OCI-LY1 (cell line): ENCODE data around the gene ATP13A5.

ENCODE experiments used
- H2AFZ ChIP-seq: fragments of 200-600 bp; sonication (generic), shearing (Covaris generic); 2 replicates; pipeline ENCODE4 v1.6.0; 2014; ENCODE audit warnings: antibody characterized with exemption, mild to moderate bottlenecking, low read length
- H3F3A ChIP-seq: fragments of 200-600 bp; sonication (generic), shearing (Covaris generic); 2 replicates; pipeline ENCODE4 v1.6.0; 2014; ENCODE audit warnings: mild to moderate bottlenecking, antibody characterized with exemption, low read length, moderate library complexity; ENCODE audit not compliant: insufficient read depth
- H3K27ac ChIP-seq: fragments of 200-600 bp; sonication (generic); 2 replicates; pipeline ENCODE4 v1.5.1; 2014; ENCODE audit warnings: low read length, mixed run types, mild to moderate bottlenecking, low read depth; ENCODE audit not compliant: poor library complexity, severe bottlenecking
- H3K27me3 ChIP-seq: fragments of 200-600 bp; sonication (generic); 2 replicates; pipeline ENCODE4 v1.6.0; 2014; ENCODE audit warnings: antibody characterized with exemption, mild to moderate bottlenecking, low read length, moderate library complexity; ENCODE audit not compliant: insufficient read depth
- H3K36me3 ChIP-seq: fragments of 200-600 bp; sonication (generic); 2 replicates; pipeline ENCODE4 v1.6.1; 2014; ENCODE audit warnings: mild to moderate bottlenecking, antibody characterized with exemption, low read length, moderate library complexity, mixed read lengths; ENCODE audit not compliant: insufficient read depth
- H3K4me1 ChIP-seq: fragments of 200-600 bp; sonication (generic); 2 replicates; pipeline ENCODE4 v1.5.1; 2014; ENCODE audit warnings: mild to moderate bottlenecking, low read length, moderate library complexity; ENCODE audit not compliant: insufficient read depth, severe bottlenecking
- H3K4me2 ChIP-seq: fragments of 200-600 bp; sonication (generic), shearing (Covaris generic); 2 replicates; pipeline ENCODE4 v1.6.1; 2014; ENCODE audit warnings: low read length
- H3K4me3 ChIP-seq: fragments of 200-600 bp; sonication (generic); 2 replicates; pipeline ENCODE4 v1.5.1; 2014; ENCODE audit warnings: low read length, low read depth, mild to moderate bottlenecking, mixed read lengths; ENCODE audit not compliant: poor library complexity, severe bottlenecking
- H3K79me2 ChIP-seq: fragments of 200-600 bp; shearing (Covaris generic); 2 replicates; pipeline ENCODE4 v1.6.1; 2016; ENCODE audit warnings: mixed run types, low read length, mixed read lengths; ENCODE audit not compliant: insufficient read depth
- H3K9ac ChIP-seq: fragments of 200-600 bp; sonication (generic), shearing (Covaris generic); 2 replicates; pipeline ENCODE4 v1.6.1; 2014; ENCODE audit warnings: mild to moderate bottlenecking, low read length, mixed read lengths
- H3K9me2 ChIP-seq: fragments of 200-600 bp; sonication (generic), shearing (Covaris generic); 2 replicates; pipeline ENCODE4 v1.6.1; 2014; ENCODE audit warnings: low read depth, mild to moderate bottlenecking, low read length, mixed read lengths
- H3K9me3 ChIP-seq: fragments of 200-600 bp; shearing (Covaris generic); 2 replicates; pipeline ENCODE4 v1.6.1; 2014; ENCODE audit warnings: low read length, mixed read lengths
- H4K20me1 ChIP-seq: fragments of 200-600 bp; sonication (generic), shearing (Covaris generic); 2 replicates; pipeline ENCODE4 v1.6.0; 2016; ENCODE audit warnings: mild to moderate bottlenecking, low read length; ENCODE audit not compliant: insufficient read depth
- CTCF ChIP-seq: fragments of 200-600 bp; sonication (generic), shearing (Covaris generic); IDR thresholded peaks from 2 replicates; pipeline ENCODE4 v1.5.1; 2017; ENCODE audit warnings: mild to moderate bottlenecking, antibody characterized with exemption, low read length, moderate library complexity, mixed read lengths
- EZH2 ChIP-seq: fragments of 200-600 bp; sonication (generic), shearing (Covaris generic); IDR thresholded peaks from 2 replicates; pipeline ENCODE4 v1.8.0; 2017; ENCODE audit warnings: borderline replicate concordance, mixed run types, mild to moderate bottlenecking, antibody characterized with exemption, low read length, moderate library complexity, mixed read lengths

ATP13A5 gene

GRCh38 chr3:193313061-193313958 is 65.2 kb downstream of the ATP13A5 start:
- Histone ChIP-seq H3K9ac (no peak overlapping the region), H3K36me3 (no peaks in the 10 kb centered on the region), H3F3A (no peaks in the 10 kb centered on the region), H3K27ac (no peak overlapping the region), H3K27me3 (no peaks in the 10 kb centered on the region), H3K79me2 (no peaks in the 10 kb centered on the region), H3K9me3 (no peaks in the 10 kb centered on the region), H2AFZ (no peak overlapping the region), H3K4me1 (no peaks in the 10 kb centered on the region), H4K20me1 (no peaks in the 10 kb centered on the region), H3K9me2 (no peaks in the 10 kb centered on the region), H3K4me3 (no peak overlapping the region), H3K4me2 (no peak overlapping the region)
- TF ChIP-seq CTCF (no peak), EZH2 (no peak)

DNA sequence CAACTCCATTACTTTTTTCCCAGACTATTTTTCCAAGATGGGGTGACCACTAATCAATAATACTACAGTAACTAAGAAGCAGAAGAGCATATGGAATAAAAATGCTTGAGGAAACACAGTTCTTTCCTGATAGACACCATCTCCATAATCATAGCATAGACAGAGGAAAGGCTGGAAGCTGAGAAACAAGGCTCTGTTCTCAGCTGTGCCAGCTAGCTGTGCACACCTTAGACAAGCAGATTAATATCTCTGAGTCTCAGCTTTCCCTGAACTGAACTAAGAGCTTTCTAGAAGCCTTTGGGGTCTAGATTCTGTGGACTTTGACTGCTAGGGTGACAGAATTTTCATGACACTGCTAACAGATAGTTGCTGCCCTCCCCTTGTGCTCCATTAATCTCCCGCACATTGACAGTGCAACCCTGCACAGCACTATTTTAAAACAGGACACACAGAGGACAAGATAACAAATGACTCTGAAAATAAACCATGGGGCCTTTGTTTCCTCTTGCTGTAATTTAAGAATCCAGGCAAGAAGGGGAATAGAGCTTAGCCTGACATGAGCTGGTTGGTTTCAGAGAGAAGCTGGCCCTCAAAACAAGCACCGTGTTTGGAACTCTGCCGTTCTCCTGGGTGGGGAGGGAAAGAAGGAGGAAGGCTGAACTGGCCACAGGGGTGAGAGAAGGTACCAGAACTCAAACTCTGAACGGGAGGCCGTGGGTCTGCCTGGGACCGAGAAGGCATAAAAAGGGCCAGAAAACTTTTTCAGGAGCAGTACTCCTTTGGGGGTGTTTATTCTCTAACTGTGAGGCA is 67.4 kb downstream of the ATP13A5 start:
- no peak overlapping the region for H3K4me2 ChIP-seq
- no peaks in the 10 kb centered on the region for H3K27me3 ChIP-seq
- TF ChIP-seq EZH2: no peak
- TF ChIP-seq CTCF: no peak
- no peaks in the 10 kb centered on the region for H3K79me2 ChIP-seq
- no peak overlapping the region for H3K27ac ChIP-seq
- H3K4me3 ChIP-seq: no peak overlapping the region
- no peak overlapping the region for H3K9ac ChIP-seq
- H3F3A ChIP-seq: no peaks in the 10 kb centered on the region
- H3K9me2 ChIP-seq: no peaks in the 10 kb centered on the region
- H3K4me1 ChIP-seq: no peaks in the 10 kb centered on the region
- no peak overlapping the region for H2AFZ ChIP-seq
- no peaks in the 10 kb centered on the region for H4K20me1 ChIP-seq
- no peaks in the 10 kb centered on the region for H3K9me3 ChIP-seq
- no peaks in the 10 kb centered on the region for H3K36me3 ChIP-seq

DNA sequence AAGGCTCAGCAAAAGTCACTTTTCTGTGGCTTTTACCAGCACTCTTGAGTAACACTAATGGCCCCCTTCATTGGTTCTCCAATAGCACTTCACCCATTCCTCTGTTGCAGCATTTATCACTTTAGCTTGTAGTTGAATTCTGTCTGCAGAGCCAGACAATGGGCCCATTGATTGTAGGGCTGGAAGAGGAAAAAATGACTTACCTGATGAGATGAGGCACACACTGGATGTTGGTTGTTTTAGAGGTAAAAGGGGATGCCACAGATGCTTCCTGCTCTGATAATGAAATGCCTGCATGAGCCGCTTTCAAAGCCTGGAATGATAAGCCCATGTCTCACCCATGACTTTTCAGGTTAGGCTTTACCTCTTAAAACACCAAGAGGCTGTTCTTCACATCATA is 73.2 kb downstream of the ATP13A5 start:
- H3K4me2 ChIP-seq: no peak overlapping the region
- no peak for TF ChIP-seq CTCF
- no peak for TF ChIP-seq EZH2
- H4K20me1 ChIP-seq: no peaks in the 10 kb centered on the region
- no peak overlapping the region for H3K4me3 ChIP-seq
- H3K27ac ChIP-seq: no peak overlapping the region
- H3K4me1 ChIP-seq: no peaks in the 10 kb centered on the region
- no peaks in the 10 kb centered on the region for H3K36me3 ChIP-seq
- H3K79me2 ChIP-seq: no peaks in the 10 kb centered on the region
- no peak overlapping the region for H2AFZ ChIP-seq
- H3K9me2 ChIP-seq: no peaks in the 10 kb centered on the region
- no peak overlapping the region for H3K9ac ChIP-seq
- no peaks in the 10 kb centered on the region for H3K9me3 ChIP-seq
- no peaks in the 10 kb centered on the region for H3F3A ChIP-seq
- no peaks in the 10 kb centered on the region for H3K27me3 ChIP-seq
